ENCODE measurements around the gene GRAMD1B.

GRCh38 chr11:123568367-123568870 lies 138.3 kb downstream of the GRAMD1B start:
- TF ChIP-seq POLR2A (IDR thresholded peaks at IDR 0.05) (no peak), CTCF (IDR thresholded peaks at IDR 0.05) (no peak)

Data from breast epithelium (tissue), 3 donors.